IMR-90 (cell line): ENCODE results near the gene EPN2.

ENCODE experiments used
- CEBPB ChIP-seq: IDR thresholded peaks from 2 replicates; pipeline ENCODE4 v1.6.1; 2012; ENCODE audit warnings: low read depth, low read length, improper control_type of control experiment
- CTCF ChIP-seq: conservative IDR thresholded peaks from 2 replicates; pipeline ENCODE4 v1.5.1; 2012; ENCODE audit warnings: mild to moderate bottlenecking, low read depth, low read length, improper control_type of control experiment
- FOS ChIP-seq: fragments of 150-350 bp; IDR thresholded peaks from 2 replicates; pipeline ENCODE4 v1.6.1; 2016; ENCODE audit warnings: low read depth, low read length
- MAFK ChIP-seq: IDR thresholded peaks from 2 replicates; pipeline ENCODE4 v1.6.1; 2012; ENCODE audit warnings: low read depth, low read length, improper control_type of control experiment
- MAZ ChIP-seq: IDR thresholded peaks from 2 replicates; pipeline ENCODE4 v1.6.1; 2012; ENCODE audit warnings: low read depth, mild to moderate bottlenecking, low read length, improper control_type of control experiment, moderate library complexity, borderline replicate concordance
- POLR2A ChIP-seq: IDR thresholded peaks from 2 replicates; pipeline ENCODE4 v1.6.1; 2012; ENCODE audit warnings: mild to moderate bottlenecking, low read depth, low read length
- USF2 ChIP-seq: fragments of 150-350 bp; IDR thresholded peaks from 2 replicates; pipeline ENCODE4 v1.6.1; 2017; ENCODE audit warnings: mild to moderate bottlenecking, antibody characterized with exemption, low read length, low read depth

DNA sequence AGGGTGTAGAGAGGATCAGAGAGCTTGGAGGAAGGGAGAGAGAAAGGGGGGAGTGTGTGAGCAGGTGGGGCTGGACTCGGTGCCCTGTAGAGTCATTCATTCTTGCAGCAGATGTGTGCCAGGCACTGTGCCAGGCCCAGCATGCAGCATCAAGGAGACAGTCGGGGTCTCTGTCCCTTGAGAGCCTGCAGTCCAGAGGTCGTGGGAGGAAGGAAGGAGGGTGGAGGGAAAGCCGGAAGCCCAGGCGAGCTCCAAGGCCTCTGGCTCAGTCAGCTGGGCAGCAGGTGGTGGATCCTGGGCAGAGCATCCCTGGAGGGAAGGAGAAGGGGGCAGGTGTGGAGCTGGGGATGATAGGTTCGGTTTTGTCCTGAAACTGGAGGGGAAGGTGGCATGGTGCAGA, 27.5 kb downstream of the EPN2 start:
- no peak for TF ChIP-seq CTCF
- no peak for TF ChIP-seq POLR2A
- no peak for TF ChIP-seq MAZ
- TF ChIP-seq FOS, result no peak
- TF ChIP-seq CEBPB, result no peak
- TF ChIP-seq MAFK, result no peak
- no peak for TF ChIP-seq USF2
